CD14-positive monocyte (primary cell): Measurements from ENCODE around the gene ITGB2. TPM values are rescaled to one million over a fixed set of nuclear protein-coding genes. Genes with fewer than 3 reads are reported as not detected.
A peak's percentile ranks its signal among the peaks of the same experiment; 100 is the strongest.

Source experiments
- DNase-seq, 3 donors: peaks; one replicate each; pipeline ENCODE4 v3.0.0-alpha.2; 2011 to 2022
- H2AFZ ChIP-seq: 2 replicates; pipeline ENCODE4 v1.6.0; 2012; ENCODE audit warnings: mild to moderate bottlenecking, low read depth, low read length, inconsistent platforms; ENCODE audit not compliant: insufficient read depth, poor library complexity, severe bottlenecking
- H3K27ac ChIP-seq, 2 donors: 1 replicate in 1 of 2; 2 replicates in 1 of 2; pipeline ENCODE4 v1.5.1; 2012 to 2013; ENCODE audit warnings: low read length in 2 of 2, control low read depth in 1 of 2, inconsistent platforms in 1 of 2, low read depth in 1 of 2, mild to moderate bottlenecking in 1 of 2
- H3K27me3 ChIP-seq, 2 donors: one replicate each; pipeline versions ENCODE4 v1.6.0 to v1.6.1; 2011 to 2013; ENCODE audit warnings: low read length in 2 of 2; ENCODE audit not compliant: control insufficient read depth in 2 of 2, insufficient read depth in 2 of 2
- H3K36me3 ChIP-seq, 2 donors: replicated peaks in 1 of 2; 1 replicate in 1 of 2; 2 replicates in 1 of 2; pipeline versions ENCODE4 v1.5.1 to v1.6.1; 2012 to 2013; ENCODE audit warnings: low read length in 2 of 2, control low read depth in 1 of 2, inconsistent platforms in 1 of 2, mild to moderate bottlenecking in 1 of 2; ENCODE audit not compliant: insufficient read depth in 2 of 2, control insufficient read depth in 1 of 2
- H3K4me1 ChIP-seq, 2 donors: 1 replicate in 1 of 2; 2 replicates in 1 of 2; pipeline versions ENCODE4 v1.5.1 to v1.6.1; 2012 to 2013; ENCODE audit warnings: low read length in 2 of 2, control low read depth in 1 of 2, inconsistent platforms in 1 of 2, mild to moderate bottlenecking in 1 of 2, moderate library complexity in 1 of 2; ENCODE audit not compliant: insufficient read depth in 2 of 2, control insufficient read depth in 1 of 2
- H3K4me2 ChIP-seq: replicated peaks from 2 replicates; pipeline ENCODE3; 2012; ENCODE audit warnings: low read length, moderate library complexity, mild to moderate bottlenecking; ENCODE audit not compliant: poor library complexity, severe bottlenecking; ENCODE audit errors: extremely low read depth
- H3K4me3 ChIP-seq, 3 experiments: fragments of 200-600 bp in 1 of 3; sonication (generic) in 1 of 3; replicated peaks in 1 of 3; 1 replicate in 2 of 3; 2 replicates in 1 of 3; pipeline ENCODE4 v1.5.1; 2011 to 2013; ENCODE audit warnings: low read length in 3 of 3, mild to moderate bottlenecking in 3 of 3, control low read depth in 2 of 3, low read depth in 2 of 3, inconsistent platforms in 1 of 3, moderate library complexity in 1 of 3
- H3K79me2 ChIP-seq: 2 replicates; pipeline ENCODE4 v1.6.0; 2012; ENCODE audit warnings: mild to moderate bottlenecking, control low read depth, inconsistent platforms, low read length, moderate library complexity; ENCODE audit not compliant: insufficient read depth
- H3K9ac ChIP-seq: 2 replicates; pipeline ENCODE4 v1.6.0; 2017; ENCODE audit warnings: low read length, mild to moderate bottlenecking; ENCODE audit not compliant: insufficient read depth, poor library complexity, severe bottlenecking
- H3K9me3 ChIP-seq, 2 donors: replicated peaks in 1 of 2; 1 replicate in 1 of 2; 2 replicates in 1 of 2; pipeline versions ENCODE4 v1.5.1 to v1.6.1; 2012 to 2013; ENCODE audit warnings: low read length in 2 of 2, control low read depth in 1 of 2; ENCODE audit not compliant: control insufficient read depth in 1 of 2, insufficient read depth in 1 of 2
- H4K20me1 ChIP-seq: 2 replicates; pipeline ENCODE4 v1.6.0; 2012; ENCODE audit warnings: mild to moderate bottlenecking, low read length, control low read depth, moderate library complexity; ENCODE audit not compliant: insufficient read depth
- H3K27ac Mint-ChIP-seq, 7 donors: one replicate each; pipeline ENCODE4 v1.8.0; 2020; ENCODE audit warnings: mild to moderate bottlenecking in 7 of 7, mixed read lengths in 7 of 7, moderate library complexity in 6 of 7, inconsistent platforms in 2 of 7
- H3K27me3 Mint-ChIP-seq, 3 donors: one replicate each; pipeline ENCODE4 v1.8.0; 2021 to 2022; ENCODE audit warnings: low read depth in 3 of 3, mild to moderate bottlenecking in 3 of 3, mixed read lengths in 3 of 3, moderate library complexity in 3 of 3, inconsistent platforms in 1 of 3
- H3K36me3 Mint-ChIP-seq, 2 donors: one replicate each; pipeline ENCODE4 v1.8.0; 2020; ENCODE audit warnings: mixed read lengths in 2 of 2, inconsistent platforms in 1 of 2, mild to moderate bottlenecking in 1 of 2
- H3K4me1 Mint-ChIP-seq: one replicate; pipeline ENCODE4 v1.8.0; 2020; ENCODE audit warnings: mild to moderate bottlenecking, mixed read lengths
- H3K4me3 Mint-ChIP-seq, 2 donors: one replicate each; pipeline ENCODE4 v1.8.0; 2020; ENCODE audit warnings: mild to moderate bottlenecking in 2 of 2, mixed read lengths in 2 of 2, moderate library complexity in 1 of 2
- H3K9me3 Mint-ChIP-seq, 7 donors: one replicate each; pipeline ENCODE4 v1.8.0; 2020 to 2022; ENCODE audit warnings: mixed read lengths in 7 of 7, mild to moderate bottlenecking in 6 of 7, moderate library complexity in 6 of 7, inconsistent platforms in 2 of 7
- WGBS: methylation state at CpG from one replicate; pipeline ENCODE4 v1.1.5; 2013; ENCODE audit warnings: missing lambda C conversion rate; ENCODE audit not compliant: insufficient coverage; 5-methylcytosine and 5-hydroxymethylcytosine counted together
- intact Hi-C, 2 donors: fragments of 100-400 bp; cut with micrococcal nuclease; formaldehyde crosslinking; loops; one replicate each; pipeline versions ENCODE4 v1.15.0 to v1.15.1; 2023
- polyA plus RNA-seq, 3 donors: library from polyadenylated mRNA; depleted of rRNA in 1 of 3; unstranded in 2 of 3; stranded (reverse) in 1 of 3; fragments of 300-500 nt in 2 of 3; fragments of >200 nt in 1 of 3; fragmentation: Illumina TruSeq in 2 of 3; gene quantifications; 1 replicate in 2 of 3; 2 replicates in 1 of 3; pipeline ENCODE4 v1.2.3, GENCODE V29; 2012 to 2021
- TF ChIP-seq, protein P1 (sequence below): fragments of 200-600 bp; IDR thresholded peaks from one replicate; pipeline ENCODE4 v1.8.0; 2022; ENCODE audit warnings: antibody characterized with exemption, mild to moderate bottlenecking

The ITGB2 gene
- polyA plus RNA-seq, 3 donors, result 1,470 to 1,628 (median 1,602) TPM

DNA sequence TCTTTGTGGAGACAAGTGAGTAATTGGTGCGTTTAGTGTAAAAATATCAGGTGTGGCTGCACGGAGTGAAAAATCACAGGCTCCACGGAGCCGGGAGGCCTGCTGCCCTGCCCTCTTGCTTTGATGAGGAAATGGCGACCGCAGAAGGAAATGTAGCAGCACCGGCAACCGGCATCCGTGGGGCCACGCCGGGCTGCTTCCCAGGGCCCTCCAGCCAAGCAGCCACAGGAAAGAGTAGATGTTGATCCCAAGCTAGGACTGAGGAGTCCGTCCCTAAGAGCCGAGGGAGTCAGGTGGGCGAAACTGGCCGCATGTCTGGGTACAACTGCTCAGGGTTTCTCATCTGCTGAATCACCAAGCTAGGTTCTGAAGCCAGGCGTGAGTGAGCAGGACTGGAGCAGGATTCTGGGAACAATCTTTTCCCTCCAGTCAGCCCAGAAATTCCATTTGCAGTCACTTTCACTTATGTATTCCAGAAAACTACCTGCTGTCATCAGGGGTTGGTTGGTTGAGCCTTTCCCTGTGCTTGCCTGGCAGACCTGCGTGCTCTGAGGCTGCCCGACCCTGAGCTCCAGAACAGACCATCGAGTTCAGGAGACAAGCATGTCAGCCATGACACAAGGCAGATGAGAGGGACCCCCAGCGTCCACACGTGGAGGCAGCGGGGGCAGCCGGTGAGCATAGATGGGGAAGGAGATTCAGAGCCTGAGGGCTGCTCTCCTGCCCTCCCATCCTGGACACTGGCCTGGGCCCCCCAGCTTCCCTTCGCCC, 5.8 kb upstream of the ITGB2 start:
- H3K4me3 ChIP-seq, result peak overlapping the region in 2 of 3 experiments; percentile 74 to 81
- peak overlapping the region; percentile 57 for H2AFZ ChIP-seq
- no peaks in the 10 kb centered on the region for H3K36me3 ChIP-seq
- Mint-ChIP-seq H3K36me3 (peaks cover 0 to 11% of the 10 kb centered on the region in 2 donors), H3K4me3 (peak overlapping the region; percentile 83 to 93), H3K27me3 (peaks cover 0 to 2% (median 0%) of the 10 kb centered on the region in 3 donors), H3K27ac (peak overlapping the region; percentile 92 to 99 (median 95)), H3K9me3 (peaks cover 0 to 3% (median 0%) of the 10 kb centered on the region in 7 donors), H3K4me1 (peaks cover 96% of the 10 kb centered on the region)
- H3K27ac ChIP-seq, result peak overlapping the region; percentile 79 to 84
- H3K4me2 ChIP-seq, result peak overlapping the region; percentile 88
- DNase-seq, result peak in 2 of 3 donors; percentile 53 to 69
- WGBS, result 9% methylated on average over 19 of the region's 24 CpGs
- no peaks in the 10 kb centered on the region for H3K9me3 ChIP-seq
- peak overlapping the region; percentile 66 for H3K9ac ChIP-seq
- peaks cover 74% of the 10 kb centered on the region for H3K79me2 ChIP-seq
- H3K27me3 ChIP-seq, result no peaks in the 10 kb centered on the region
- TF ChIP-seq, protein P1, sequence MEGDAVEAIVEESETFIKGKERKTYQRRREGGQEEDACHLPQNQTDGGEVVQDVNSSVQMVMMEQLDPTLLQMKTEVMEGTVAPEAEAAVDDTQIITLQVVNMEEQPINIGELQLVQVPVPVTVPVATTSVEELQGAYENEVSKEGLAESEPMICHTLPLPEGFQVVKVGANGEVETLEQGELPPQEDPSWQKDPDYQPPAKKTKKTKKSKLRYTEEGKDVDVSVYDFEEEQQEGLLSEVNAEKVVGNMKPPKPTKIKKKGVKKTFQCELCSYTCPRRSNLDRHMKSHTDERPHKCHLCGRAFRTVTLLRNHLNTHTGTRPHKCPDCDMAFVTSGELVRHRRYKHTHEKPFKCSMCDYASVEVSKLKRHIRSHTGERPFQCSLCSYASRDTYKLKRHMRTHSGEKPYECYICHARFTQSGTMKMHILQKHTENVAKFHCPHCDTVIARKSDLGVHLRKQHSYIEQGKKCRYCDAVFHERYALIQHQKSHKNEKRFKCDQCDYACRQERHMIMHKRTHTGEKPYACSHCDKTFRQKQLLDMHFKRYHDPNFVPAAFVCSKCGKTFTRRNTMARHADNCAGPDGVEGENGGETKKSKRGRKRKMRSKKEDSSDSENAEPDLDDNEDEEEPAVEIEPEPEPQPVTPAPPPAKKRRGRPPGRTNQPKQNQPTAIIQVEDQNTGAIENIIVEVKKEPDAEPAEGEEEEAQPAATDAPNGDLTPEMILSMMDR, result no peak
- intact Hi-C loops, result loop anchor here in 1 of 2 donors (5.0 kb wide), 1 partner anchor 44 kb away; no protein-coding TSS in a partner anchor
- H3K4me1 ChIP-seq, result peaks cover 98 to 100% of the 10 kb centered on the region in 2 donors
- H4K20me1 ChIP-seq, result no peaks in the 10 kb centered on the region

DNA sequence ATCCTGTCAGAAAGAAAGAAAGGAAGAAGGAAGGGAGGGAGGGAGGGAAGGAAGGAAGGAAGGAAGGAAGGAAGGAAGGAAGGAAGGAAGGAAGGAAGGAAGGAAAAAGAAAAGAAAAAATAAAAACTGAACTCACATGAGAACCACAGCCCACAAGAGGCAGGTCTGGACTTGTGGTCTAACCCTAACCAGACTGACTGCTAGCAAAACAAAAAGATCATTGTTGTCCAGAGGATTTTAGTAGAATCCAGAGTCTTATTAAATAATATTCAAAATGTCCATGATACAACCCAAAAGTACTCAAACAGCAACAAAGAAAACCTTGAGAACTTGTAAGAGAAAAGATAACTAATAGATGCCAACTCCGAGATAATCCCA, 4.7 kb upstream of the ITGB2 start:
- Histone ChIP-seq H3K4me3 (peak overlapping the region in 1 of 3 experiments; percentile 98), H3K79me2 (peaks cover 81% of the 10 kb centered on the region), H3K4me2 (peak overlapping the region; percentile 87), H3K9ac (peak overlapping the region; percentile 5), H2AFZ (no peak overlapping the region), H3K27ac (peak overlapping the region; percentile 79 to 87), H3K27me3 (no peaks in the 10 kb centered on the region), H4K20me1 (peaks cover 3% of the 10 kb centered on the region), H3K36me3 (no peaks in the 10 kb centered on the region), H3K9me3 (no peaks in the 10 kb centered on the region), H3K4me1 (peaks cover 94 to 96% of the 10 kb centered on the region in 2 donors)
- 83% methylated on average over 1 of the region's 1 CpG for WGBS
- Mint-ChIP-seq H3K27ac (peak overlapping the region; percentile 92 to 99 (median 97)), H3K36me3 (peaks cover 0 to 11% of the 10 kb centered on the region in 2 donors), H3K4me3 (peak overlapping the region; percentile 63 to 81), H3K27me3 (peaks cover 0 to 2% (median 0%) of the 10 kb centered on the region in 3 donors), H3K9me3 (peaks cover 0 to 3% (median 0%) of the 10 kb centered on the region in 7 donors), H3K4me1 (peaks cover 93% of the 10 kb centered on the region)
- TF ChIP-seq, protein P1, result no peak
- intact Hi-C loops, result loop anchor here (2.0 to 5.0 kb wide), 2 partner anchors 43 to 47 kb away; no protein-coding TSS in a partner anchor
- no peak for DNase-seq
